Measurements from ENCODE around the gene ITPR2.

DNA sequence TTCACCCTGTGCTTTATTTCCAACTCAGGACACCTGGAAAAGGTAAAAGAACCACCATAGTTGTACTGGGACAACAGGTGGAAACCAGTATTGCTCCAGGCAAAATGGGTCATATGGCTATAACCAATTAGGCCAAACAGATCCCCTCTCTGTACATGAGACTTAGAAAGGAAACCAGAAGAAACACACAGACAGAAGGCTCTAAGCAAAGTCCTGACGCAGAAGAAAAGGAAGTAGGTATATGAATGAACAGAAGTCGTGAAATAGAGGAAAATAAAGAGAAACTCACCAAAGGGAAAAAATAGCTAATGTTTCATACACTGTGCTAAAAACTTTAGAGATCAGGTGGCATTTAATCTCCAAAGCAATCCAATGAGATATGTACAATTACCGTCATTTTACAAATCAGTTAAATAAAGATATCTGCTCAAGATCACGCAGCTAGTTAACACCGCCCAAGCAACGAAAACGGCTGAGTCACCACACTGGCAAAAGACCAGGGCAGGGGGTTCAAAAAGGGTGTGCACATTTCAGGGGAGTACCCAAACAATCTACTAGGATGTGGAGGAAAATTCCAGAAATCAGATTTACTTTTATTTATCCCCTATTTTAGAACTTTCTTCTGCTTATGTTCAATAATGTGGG lies 82.3 kb downstream of the ITPR2 start:
- TF ChIP-seq TAF1 (IDR thresholded peaks at IDR 0.05; ENCODE audit: borderline replicate concordance, insufficient read depth, low read length), result no peak
- TF ChIP-seq, protein P1, sequence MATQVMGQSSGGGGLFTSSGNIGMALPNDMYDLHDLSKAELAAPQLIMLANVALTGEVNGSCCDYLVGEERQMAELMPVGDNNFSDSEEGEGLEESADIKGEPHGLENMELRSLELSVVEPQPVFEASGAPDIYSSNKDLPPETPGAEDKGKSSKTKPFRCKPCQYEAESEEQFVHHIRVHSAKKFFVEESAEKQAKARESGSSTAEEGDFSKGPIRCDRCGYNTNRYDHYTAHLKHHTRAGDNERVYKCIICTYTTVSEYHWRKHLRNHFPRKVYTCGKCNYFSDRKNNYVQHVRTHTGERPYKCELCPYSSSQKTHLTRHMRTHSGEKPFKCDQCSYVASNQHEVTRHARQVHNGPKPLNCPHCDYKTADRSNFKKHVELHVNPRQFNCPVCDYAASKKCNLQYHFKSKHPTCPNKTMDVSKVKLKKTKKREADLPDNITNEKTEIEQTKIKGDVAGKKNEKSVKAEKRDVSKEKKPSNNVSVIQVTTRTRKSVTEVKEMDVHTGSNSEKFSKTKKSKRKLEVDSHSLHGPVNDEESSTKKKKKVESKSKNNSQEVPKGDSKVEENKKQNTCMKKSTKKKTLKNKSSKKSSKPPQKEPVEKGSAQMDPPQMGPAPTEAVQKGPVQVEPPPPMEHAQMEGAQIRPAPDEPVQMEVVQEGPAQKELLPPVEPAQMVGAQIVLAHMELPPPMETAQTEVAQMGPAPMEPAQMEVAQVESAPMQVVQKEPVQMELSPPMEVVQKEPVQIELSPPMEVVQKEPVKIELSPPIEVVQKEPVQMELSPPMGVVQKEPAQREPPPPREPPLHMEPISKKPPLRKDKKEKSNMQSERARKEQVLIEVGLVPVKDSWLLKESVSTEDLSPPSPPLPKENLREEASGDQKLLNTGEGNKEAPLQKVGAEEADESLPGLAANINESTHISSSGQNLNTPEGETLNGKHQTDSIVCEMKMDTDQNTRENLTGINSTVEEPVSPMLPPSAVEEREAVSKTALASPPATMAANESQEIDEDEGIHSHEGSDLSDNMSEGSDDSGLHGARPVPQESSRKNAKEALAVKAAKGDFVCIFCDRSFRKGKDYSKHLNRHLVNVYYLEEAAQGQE (IDR thresholded peaks at IDR 0.05; ENCODE audit: insufficient read depth in 1 of 2, low read depth in 2 of 2, low read length in 2 of 2), result no peak
- no peak for TF ChIP-seq POLR2AphosphoS5 (IDR thresholded peaks at IDR 0.05; ENCODE audit: low read depth, low read length)
- no peak for TF ChIP-seq FOXP2 (optimal IDR thresholded peaks at IDR 0.05; ENCODE audit: borderline replicate concordance, extremely low read depth, extremely low read length, insufficient read depth)

All from PFSK-1 (cell line).